ENCODE data around the gene B4GALNT4.
"Not testable (repeated sequence)": the region's sequence is repeated elsewhere in the genome, so short reads cannot be mapped to it uniquely, and the experiment has no call there.

Gene B4GALNT4

GRCh38 chr11:334264-334994 lies 34.9 kb upstream of the B4GALNT4 start:
- no peak for DNase-seq (ENCODE audit: low read depth in 2 of 2, low spot score in 1 of 2)

- DNase-seq (ENCODE audit: low read depth in 2 of 2, low spot score in 1 of 2): no peak
Observed at GRCh38 chr11:335779-336658, 33.3 kb upstream of the B4GALNT4 start.

- DNase-seq (ENCODE audit: low read depth in 2 of 2, low spot score in 1 of 2): no peak
Observed at GRCh38 chr11:336659-337198, 32.6 kb upstream of the B4GALNT4 start.

- DNase-seq (ENCODE audit: low read depth in 2 of 2, low spot score in 1 of 2): no peak
Observed at GRCh38 chr11:337711-338110, 31.6 kb upstream of the B4GALNT4 start.

GRCh38 chr11:339963-340362 lies 29.3 kb upstream of the B4GALNT4 start:
- no peak for DNase-seq (ENCODE audit: low read depth in 2 of 2, low spot score in 1 of 2)

GRCh38 chr11:340539-341512 lies 28.5 kb upstream of the B4GALNT4 start:
- no peak for DNase-seq (ENCODE audit: low read depth in 2 of 2, low spot score in 1 of 2)

GRCh38 chr11:342328-342727 lies 27.0 kb upstream of the B4GALNT4 start:
- no peak for DNase-seq (ENCODE audit: low read depth in 2 of 2, low spot score in 1 of 2)

- no peak for DNase-seq (ENCODE audit: low read depth in 2 of 2, low spot score in 1 of 2)
Observed at GRCh38 chr11:344836-345578, 24.3 kb upstream of the B4GALNT4 start.

GRCh38 chr11:346529-346928 lies 22.8 kb upstream of the B4GALNT4 start:
- DNase-seq (ENCODE audit: low read depth in 2 of 2, low spot score in 1 of 2): no peak

- DNase-seq (ENCODE audit: low read depth in 2 of 2, low spot score in 1 of 2): not testable (repeated sequence)
Observed at GRCh38 chr11:349270-349954, 19.9 kb upstream of the B4GALNT4 start.

- DNase-seq (ENCODE audit: low read depth in 2 of 2, low spot score in 1 of 2): not testable (repeated sequence)
Observed at GRCh38 chr11:350033-350722, 19.1 kb upstream of the B4GALNT4 start.

GRCh38 chr11:350723-351255 lies 18.5 kb upstream of the B4GALNT4 start:
- no peak for DNase-seq (ENCODE audit: low read depth in 2 of 2, low spot score in 1 of 2)

- DNase-seq (ENCODE audit: low read depth in 2 of 2, low spot score in 1 of 2): no peak
Observed at GRCh38 chr11:351411-351810, 17.9 kb upstream of the B4GALNT4 start.

GRCh38 chr11:352456-353031 lies 16.8 kb upstream of the B4GALNT4 start:
- DNase-seq (ENCODE audit: low read depth in 2 of 2, low spot score in 1 of 2): no peak

- DNase-seq (ENCODE audit: low read depth in 2 of 2, low spot score in 1 of 2): no peak
Observed at GRCh38 chr11:353179-353873, 16.0 kb upstream of the B4GALNT4 start.

- DNase-seq (ENCODE audit: low read depth in 2 of 2, low spot score in 1 of 2): peak; percentile 73 to 77
Observed at GRCh38 chr11:355581-356458, 13.5 kb upstream of the B4GALNT4 start.

- no peak for DNase-seq (ENCODE audit: low read depth in 2 of 2, low spot score in 1 of 2)
Observed at GRCh38 chr11:356610-357009, 12.7 kb upstream of the B4GALNT4 start.
